HG03139 (cell line): Measurements from ENCODE around the gene ABCA10.
"Not testable (repeated sequence)": the region's sequence is repeated elsewhere in the genome, so short reads cannot be mapped to it uniquely, and the experiment has no call there.

ENCODE experiments used
- ATAC-seq: cut with Tn5 transposase; IDR thresholded peaks from one replicate; pipeline ENCODE4 v1.9.1; 2021; ENCODE audit not compliant: unreplicated experiment

Gene ABCA10, protein sequence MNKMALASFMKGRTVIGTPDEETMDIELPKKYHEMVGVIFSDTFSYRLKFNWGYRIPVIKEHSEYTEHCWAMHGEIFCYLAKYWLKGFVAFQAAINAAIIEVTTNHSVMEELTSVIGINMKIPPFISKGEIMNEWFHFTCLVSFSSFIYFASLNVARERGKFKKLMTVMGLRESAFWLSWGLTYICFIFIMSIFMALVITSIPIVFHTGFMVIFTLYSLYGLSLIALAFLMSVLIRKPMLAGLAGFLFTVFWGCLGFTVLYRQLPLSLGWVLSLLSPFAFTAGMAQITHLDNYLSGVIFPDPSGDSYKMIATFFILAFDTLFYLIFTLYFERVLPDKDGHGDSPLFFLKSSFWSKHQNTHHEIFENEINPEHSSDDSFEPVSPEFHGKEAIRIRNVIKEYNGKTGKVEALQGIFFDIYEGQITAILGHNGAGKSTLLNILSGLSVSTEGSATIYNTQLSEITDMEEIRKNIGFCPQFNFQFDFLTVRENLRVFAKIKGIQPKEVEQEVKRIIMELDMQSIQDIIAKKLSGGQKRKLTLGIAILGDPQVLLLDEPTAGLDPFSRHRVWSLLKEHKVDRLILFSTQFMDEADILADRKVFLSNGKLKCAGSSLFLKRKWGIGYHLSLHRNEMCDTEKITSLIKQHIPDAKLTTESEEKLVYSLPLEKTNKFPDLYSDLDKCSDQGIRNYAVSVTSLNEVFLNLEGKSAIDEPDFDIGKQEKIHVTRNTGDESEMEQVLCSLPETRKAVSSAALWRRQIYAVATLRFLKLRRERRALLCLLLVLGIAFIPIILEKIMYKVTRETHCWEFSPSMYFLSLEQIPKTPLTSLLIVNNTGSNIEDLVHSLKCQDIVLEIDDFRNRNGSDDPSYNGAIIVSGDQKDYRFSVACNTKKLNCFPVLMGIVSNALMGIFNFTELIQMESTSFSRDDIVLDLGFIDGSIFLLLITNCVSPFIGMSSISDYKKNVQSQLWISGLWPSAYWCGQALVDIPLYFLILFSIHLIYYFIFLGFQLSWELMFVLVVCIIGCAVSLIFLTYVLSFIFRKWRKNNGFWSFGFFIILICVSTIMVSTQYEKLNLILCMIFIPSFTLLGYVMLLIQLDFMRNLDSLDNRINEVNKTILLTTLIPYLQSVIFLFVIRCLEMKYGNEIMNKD (N-terminal part only)

DNA sequence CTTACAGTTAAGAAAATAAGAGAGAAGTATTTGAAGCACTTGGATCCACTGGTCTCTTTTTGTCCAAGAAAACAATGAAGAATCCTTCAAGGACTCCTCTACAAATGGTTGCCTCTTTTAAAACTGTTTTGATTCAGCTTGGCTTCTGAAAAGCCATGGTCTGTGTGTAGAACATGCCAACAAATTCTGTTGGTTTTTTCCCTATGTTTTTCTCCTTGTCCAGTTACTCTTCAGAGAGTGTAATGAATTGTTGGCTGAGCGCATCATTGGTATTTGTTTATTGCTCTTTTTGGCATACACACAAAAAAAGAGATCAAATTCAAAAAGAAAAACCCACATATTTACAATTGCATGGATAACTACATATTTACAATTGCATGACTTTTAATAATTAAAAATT is at the start of gene ABCA10:
ABCA10 (minus strand) TSS at position 249 of the 400 bp plus-strand sequence. CDS start 3,466 bp downstream, outside the sequence.
- ATAC-seq = no peak

DNA sequence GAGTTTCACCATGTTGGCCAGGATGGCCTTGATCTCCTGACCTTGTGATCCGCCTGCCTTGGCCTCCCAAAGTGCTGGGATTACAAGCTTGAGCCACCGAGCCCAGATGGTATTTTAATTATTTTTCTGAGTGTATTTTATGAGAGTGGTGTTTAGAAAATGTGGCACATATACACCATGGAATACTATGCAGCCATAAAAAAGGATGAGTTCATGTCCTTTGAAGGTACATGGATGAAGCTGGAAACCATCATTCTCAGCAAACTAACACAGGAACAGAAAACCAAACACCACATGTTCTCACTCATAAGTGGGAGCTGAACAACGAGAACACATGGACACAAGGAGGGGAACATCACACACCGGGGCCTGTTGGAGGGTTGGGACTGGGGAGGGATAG is 47.7 kb upstream of the ABCA10 start:
- ATAC-seq = not testable (repeated sequence)

DNA sequence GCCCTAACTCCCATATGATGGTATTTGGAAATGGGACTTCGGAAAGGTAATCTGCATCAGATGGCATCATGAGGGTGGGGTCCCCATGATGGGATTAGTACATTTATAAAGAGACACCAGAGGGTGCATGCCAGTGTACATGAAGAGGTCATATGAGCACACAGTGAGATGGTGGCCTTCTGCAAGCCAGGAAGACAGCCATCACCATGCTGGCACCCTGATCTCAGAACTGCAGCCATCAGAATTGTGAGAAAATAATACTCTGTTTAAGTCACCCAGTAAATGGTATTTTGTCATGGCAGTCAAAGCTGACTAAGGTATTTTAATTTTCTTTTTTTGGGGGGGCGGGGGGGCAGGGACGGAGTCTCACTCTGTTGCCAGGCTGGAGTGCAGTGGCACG is 47.1 kb upstream of the ABCA10 start:
- ATAC-seq = no peak

DNA sequence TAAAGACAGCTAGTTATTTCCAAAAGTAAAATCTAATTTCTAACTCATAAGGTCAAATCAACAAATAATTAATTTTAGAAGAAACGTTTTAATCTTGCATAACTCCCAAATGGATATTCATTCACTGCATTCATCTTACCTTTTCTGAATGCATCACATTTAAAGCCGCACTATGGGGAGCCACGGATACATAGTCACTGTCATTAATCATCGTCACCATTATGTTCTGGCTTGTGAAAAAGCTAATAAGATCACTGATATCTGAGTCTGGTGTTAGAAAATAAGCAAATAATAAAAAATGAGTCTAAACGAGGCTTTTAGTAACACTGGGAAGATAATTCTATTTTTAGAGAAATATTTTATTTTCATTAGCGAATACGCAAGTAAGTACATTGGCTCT is 42.4 kb upstream of the ABCA10 start:
- no peak for ATAC-seq

DNA sequence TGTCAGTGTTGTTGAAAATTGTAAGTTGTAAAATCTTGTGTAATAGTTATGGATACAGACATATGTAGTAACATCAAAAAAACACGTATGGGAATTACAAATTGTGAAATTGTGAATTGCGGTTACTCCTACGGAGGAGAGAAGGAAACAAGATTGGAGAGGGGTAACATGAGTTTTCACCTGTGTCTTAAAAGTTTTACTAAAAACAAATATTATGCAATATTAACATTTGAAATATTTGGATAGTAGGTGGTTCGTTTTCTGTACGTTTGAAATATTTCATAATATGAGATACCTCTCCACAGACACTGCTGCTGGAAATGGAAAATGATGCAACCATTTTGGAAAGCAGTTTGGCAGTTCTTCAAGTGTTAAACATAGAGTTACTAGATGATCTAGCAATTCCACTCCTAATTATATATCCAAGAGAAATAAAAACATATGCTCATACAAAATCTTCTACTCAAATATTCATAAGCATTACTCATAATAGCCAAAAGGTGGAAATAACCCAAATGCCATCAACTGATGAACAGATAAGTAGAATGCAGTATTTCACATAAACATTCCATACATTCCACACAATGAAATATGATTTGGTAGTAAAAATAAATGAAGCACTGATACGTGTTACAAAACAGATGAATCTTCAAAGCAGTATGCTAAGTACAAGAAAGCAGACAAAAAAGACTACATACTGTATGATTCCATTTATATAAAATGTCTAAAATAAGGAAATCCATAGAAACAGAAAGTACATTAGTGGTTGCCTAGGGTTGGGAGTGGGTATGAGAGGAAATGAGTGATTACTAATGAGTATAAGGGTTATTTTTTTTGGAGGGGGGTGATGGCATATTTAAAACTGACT is 40.7 kb upstream of the ABCA10 start:
- no peak for ATAC-seq

DNA sequence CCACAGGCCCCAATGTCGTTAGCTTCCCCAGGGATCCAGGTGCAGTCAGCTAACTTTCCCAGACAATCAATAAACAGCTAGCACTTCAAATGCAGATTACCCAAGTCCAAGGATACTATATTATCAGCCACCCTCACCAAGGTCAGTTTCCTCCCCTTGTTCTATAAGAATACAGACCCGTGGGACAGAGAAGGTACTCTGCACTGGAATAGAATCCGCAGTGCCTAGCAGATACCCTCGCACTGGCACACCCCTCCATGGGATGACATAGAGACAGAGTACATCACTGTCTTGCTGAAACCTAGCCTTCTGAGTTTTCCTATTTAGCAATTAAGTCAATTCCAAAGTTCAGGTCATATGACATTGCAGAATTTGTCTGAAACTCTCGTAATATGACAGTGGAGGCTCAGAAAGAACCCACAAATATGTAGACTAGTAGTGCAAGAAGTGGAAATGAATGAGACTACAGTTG is 40.0 kb upstream of the ABCA10 start:
- ATAC-seq = no peak

DNA sequence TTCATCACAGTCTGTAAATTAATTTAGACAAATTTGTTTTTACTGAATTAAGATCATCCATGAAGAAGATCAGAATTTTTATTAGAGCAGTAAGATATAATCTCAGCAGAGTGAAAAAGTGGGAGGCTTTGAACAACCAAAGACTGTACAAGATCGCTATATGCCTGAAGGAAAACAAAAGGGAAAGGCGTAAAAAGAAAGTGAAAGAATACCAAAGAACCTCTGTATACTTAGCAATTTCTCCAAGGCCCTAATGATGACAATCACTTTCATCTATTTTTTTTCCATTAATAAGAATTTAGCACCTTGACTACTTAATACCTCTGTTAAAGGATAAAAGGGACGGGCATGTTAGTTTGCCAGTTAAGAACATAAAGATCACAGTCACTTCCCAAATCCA is 38.6 kb upstream of the ABCA10 start:
- no peak for ATAC-seq

DNA sequence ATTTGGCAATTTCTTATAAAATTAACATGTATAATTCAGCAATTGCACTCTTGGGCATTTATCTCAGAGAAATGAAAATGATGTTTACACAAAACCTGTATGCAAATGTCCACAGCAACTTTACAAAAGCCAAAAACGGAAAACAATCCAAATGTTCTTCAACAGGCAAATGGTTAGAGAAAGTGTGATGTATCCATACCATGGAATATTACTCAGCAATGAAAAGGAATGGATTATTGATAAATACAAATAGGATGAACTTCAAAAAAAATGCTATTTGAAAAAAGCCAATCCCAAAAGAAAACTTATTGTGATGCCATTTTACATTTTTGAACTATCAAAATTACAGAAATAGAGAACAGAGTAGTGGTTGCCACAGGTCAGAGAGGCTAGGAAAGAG is 37.2 kb upstream of the ABCA10 start:
- ATAC-seq = no peak

DNA sequence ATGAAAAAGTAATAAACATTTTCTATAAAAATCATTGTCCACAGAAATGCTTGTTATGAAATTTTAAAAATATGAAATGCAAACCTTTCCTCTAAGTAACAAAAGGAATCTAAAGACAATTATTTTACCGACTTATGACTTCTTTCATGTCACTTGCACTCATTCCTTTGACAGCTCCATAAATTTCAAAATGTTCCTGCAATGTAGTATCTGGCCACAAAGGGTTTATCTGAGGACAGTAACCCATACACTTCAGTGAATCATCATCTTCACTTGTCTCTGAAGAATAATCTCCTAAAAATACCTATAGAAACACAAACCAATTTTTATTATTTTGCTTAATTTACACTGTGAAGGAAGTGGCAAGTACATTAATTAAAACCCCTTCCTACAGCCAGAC is 25.6 kb upstream of the ABCA10 start:
- no peak for ATAC-seq

DNA sequence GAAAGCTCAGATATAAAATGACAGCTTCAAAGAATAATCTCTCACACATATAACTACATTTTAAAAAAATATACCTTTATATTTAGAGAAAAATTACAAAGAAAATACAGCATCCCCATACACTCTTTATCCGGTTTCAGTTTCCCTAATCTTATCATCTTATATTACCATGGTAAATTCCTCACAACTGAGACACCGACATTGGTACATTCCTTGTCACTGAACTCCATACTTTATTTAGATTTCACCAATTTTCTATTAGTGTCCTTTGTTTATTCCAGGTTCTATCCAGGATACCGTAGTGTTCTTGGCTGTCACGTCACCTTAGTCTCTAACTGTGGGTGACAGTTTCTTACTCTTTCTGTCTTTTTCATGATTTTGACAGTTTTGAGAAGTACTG is 22.0 kb upstream of the ABCA10 start:
- no peak for ATAC-seq

DNA sequence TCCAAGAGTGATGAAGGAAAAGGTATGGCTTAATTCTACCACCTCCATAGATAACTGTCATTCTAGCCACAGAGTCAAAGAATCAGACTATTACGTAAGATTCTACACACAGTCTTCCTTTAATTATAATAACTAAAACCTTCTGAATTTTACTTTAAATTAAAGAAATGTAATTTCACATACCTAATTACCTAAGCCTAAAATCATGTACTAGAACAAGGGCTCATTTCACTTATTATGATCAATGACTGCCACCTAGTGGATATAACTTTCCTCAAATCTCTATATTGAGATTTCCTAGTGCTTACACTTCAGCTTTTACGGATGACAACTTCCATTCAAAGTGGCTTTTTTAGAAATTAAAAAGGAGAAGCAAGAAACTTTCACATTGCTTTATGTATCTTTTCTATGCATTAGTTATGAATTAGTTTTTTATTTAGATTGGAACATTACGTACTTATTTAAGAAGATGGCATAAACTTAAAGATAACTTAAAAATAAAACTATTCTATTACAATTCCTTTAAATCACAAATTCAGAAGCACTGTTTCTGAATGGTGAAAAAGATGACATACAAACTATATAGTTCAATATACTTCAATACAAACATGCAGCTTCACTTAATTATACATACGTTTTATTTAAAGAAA is 18.2 kb upstream of the ABCA10 start:
- ATAC-seq = peak; percentile 57

DNA sequence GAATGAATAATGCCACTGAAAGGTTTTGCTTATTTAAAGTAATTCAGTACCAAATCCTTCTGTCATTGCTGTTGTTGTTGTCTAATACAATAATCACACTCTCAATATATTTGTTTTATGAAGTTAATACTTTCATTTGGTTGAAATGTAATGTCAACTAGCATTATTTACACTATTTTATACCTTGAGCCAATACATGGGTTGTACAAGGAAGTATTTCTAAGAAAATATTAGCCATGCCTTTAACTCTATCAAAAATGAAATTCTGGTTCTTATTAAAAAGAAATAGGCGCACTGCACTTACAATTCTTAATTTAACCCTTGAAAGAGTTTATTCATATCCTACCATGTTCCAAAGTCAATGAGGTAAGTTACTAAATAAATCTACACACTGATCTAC is 17.6 kb upstream of the ABCA10 start:
- ATAC-seq = no peak

DNA sequence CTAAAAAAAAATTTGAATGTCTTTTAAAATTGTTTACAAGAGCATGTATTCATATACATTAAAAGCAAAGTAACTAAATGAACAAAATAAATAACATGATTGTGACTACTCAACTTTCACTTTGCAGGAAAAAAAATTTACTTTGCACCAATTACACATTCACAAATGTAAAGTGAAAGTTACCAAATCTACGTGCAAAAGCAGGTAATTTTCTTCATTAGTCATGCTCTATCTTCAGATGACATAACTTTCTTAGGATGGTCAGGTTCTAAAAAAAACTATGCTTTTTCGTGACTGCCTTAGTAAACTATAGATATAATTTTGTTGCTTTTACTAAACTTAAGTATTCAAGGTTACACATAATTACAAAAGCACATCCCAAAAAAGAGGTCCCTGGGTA is 17.0 kb upstream of the ABCA10 start:
- no peak for ATAC-seq

DNA sequence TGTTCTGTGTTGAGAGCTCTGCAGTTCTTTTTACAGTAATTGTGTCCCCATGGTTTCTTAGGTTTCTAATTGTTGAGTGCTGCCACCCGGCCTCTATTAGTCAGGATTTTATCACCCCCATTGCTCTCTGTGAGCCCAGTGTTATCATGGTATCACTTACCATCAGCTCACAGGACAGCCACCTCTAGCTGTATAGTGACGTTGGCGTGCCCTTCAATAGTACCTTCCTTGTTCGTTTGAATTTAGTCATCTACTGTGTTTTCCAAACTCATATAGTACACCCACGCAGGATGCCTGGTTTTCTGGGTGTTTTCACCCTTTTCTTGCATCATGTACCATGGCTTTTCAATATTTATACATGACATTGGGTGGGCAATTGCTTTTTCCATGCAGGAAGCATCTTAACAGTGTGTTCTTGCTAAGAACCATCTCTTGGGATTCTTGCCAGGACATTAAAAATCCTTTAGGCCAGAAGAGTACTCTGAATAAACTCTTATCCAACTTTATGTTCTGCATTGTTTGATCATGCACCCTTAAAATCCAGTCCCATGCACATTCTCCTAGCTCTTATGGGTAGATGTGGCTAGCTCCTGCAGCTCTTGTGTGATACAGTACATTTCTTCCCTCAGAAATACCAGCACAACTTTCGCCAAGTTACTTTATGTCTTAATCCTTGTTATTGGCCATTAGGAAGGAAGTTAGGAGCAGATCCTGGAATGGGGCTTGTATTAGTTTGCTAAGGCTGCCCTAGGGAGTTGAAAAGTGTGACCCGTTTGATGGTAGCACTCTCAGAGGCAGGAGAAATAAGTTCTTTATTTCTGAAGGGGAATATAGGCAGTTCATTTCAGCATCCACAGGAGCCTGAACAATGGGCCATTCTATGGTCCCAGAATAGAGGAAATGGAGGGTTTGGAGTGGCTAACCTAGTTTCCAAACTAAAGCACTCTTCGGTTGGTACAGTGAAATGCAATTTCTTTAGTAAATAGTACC is 11.3 kb upstream of the ABCA10 start:
- no peak for ATAC-seq

DNA sequence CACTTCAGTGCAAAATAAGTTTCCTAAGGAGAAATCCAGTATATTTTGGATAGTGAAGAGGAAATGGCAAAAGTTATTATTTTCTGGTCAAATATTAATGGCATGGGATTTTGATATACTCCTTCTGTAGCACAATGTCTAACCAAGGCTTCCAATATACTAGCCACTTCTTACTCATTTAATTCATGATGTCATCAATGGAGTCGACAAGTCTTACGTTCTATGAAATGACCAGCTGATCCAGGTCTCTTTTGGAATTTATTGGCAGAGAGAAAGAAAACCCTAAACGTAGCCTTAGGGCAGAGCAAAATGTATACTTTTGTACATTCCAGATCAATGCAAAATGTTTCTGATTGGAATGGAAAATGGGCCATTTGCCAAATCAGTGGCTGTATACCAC is 8.3 kb upstream of the ABCA10 start:
- no peak for ATAC-seq

DNA sequence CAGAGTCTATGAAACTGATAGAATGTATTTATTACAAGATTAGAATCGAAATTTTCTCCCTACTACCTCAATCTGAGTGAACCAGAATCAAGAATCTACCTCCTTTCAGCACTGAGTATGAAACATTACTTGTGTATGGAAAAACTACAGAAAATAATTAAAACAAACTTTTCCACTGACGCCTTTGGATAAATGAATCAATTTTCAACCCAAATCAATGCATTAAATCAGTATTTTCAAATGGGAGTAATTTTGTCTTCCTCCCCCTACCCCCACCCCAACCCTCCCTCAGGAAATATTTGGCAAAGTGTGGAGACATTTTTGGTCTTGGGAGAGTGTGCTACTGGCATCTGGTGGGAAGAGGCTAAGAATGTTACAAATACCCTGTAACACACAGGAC is 7.8 kb upstream of the ABCA10 start:
- ATAC-seq = no peak

DNA sequence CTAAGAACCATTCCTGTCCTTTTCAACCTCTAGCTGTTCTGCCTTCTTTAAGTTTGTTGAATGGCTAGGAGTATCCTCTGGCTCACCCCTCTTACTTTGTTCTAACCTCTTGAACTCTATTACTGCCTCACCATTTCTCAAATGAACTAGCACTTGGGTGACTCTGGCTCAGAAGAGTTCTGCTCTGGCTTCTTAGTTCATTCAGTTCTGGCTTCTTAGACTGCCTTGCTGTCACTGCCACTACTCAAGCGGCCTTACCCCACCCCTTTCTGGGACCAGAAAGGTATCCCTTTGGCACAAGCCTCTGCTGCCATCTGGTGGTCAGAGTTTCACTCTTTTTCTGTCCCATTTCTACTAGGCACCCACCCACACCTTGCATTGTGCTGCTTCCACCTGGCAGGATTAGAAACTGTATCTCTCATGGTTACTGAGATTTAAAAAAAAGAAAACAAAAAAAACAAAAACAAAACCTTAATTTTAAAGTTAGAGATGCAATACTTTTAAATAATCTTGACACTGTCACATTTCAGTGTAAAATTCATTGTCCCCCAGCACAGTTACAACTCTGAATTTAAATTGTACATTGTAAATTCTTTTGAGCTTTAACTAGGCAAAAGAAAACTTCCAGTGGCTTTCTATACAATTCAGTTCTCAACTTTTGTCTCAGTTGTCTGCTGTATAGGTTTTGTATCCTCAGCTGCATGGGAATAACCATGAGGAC is 6.9 kb upstream of the ABCA10 start:
- peak; percentile 91 for ATAC-seq

DNA sequence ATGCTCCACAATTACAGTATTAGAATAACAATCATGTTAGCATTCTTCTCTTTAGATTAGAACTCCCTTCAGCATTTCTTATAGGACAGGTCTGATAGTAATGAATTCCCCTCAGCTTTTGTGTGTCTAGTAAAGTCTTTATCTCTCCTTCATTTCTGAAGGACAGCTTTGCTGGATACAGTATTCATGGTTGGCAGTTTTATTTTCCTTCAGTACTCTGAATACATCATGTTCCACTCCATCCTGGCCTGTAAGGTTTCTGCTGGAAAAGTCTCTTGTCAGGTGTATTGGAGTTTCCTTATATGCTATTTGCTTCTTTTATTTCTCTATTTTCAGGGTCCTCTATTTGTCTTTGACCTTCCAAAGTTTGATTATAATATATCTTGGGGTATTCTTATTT is 4.0 kb upstream of the ABCA10 start:
- no peak for ATAC-seq
